ENCODE data around the gene S100A7. TPM values are rescaled to one million over a fixed set of nuclear protein-coding genes. Genes with fewer than 3 reads are reported as not detected.

The S100A7 gene
- total and polyA plus RNA-seq, 2 of the 4 experiments (the other 2 are of a cell fraction), result not detected

DNA sequence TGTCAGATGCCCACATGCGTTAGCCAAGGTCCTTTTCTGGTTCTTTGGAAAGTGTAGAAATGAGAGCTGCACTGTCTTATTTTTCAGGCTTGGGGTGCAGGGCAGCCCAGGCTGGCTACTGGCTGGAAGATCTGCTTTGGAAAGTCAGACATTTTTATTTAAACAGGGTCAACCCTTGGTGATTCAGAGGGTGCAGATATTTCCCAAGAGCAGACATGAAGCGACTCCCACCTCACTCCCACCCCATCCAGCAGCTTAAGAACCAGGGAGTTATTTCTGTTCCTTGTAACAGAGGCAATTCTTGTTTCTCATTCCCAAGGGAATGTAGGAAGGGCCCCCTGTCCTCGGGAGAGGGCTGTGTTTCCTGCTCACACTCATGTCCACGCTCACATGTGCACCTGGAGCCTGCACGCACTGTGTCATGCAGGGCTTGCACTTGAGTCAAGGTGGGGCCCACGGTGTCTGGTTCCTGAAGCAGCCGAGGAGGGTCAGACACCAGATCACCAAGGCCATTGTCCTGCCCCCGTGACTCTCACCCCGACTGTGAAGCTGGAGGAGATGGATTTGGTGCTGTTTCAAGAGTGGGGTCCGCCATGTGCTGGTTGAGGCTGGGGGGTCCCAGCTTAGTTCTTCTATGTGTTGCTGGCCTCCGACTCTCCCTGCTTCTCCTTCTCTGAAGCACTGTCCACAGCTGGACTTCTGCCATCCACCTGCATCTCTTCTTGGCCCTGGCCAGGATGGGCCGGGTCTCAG lies 43.1 kb downstream of the S100A7 start:
- Histone ChIP-seq H3K18ac (ENCODE audit: low read depth, low read length) (no peak overlapping the region), H4K20me1 (ENCODE audit: insufficient read depth, low read length) (no peaks in the 10 kb centered on the region), H2AK5ac (ENCODE audit: low read depth, low read length) (no peak overlapping the region), H3K23ac (ENCODE audit: low read depth, low read length) (no peak overlapping the region), H3K4me1 (ENCODE audit: control insufficient read depth, insufficient read depth, low read length) (no peaks in the 10 kb centered on the region), H2AK9ac (replicated peaks; ENCODE audit: low read depth, low read length, poor library complexity) (no peak overlapping the region), H3K27me3 (ENCODE audit: control insufficient read depth, insufficient read depth, low read length) (no peaks in the 10 kb centered on the region), H2BK5ac (ENCODE audit: low read depth, low read length, poor library complexity, severe bottlenecking) (no peak overlapping the region), H3K4me3 (ENCODE audit: insufficient read depth, low read depth, low read length) (no peak overlapping the region), H3K9ac (ENCODE audit: low read depth, low read length) (no peak overlapping the region), H2BK15ac (ENCODE audit: low read depth, low read length) (no peak overlapping the region), H4K91ac (ENCODE audit: insufficient read depth, low read depth, low read length) (no peak overlapping the region), H2BK120ac (ENCODE audit: low read depth, low read length) (no peak overlapping the region), H4K5ac (ENCODE audit: low read depth, low read length) (no peak overlapping the region), H3K4ac (ENCODE audit: low read depth, low read length) (no peak overlapping the region), H3K9me1 (ENCODE audit: insufficient read depth, low read length) (no peaks in the 10 kb centered on the region), H3K14ac (replicated peaks; ENCODE audit: low read depth, low read length) (no peak overlapping the region), H2BK20ac (ENCODE audit: low read depth, low read length) (no peak overlapping the region), H3K56ac (ENCODE audit: extremely low read depth, insufficient read depth, low read length) (no peak overlapping the region), H3K4me2 (ENCODE audit: low read depth, low read length) (no peak overlapping the region), H3K9me3 (ENCODE audit: control insufficient read depth, insufficient read depth, low read length) (no peaks in the 10 kb centered on the region), H2AFZ (replicated peaks; ENCODE audit: low read length, poor library complexity) (no peak overlapping the region), H3K79me1 (ENCODE audit: low read depth in 1 of 2, low read length in 2 of 2) (no peaks in the 10 kb centered on the region), H4K8ac (ENCODE audit: low read depth in 2 of 2, low read length in 2 of 2) (no peak overlapping the region), H3K36me3 (ENCODE audit: control insufficient read depth, insufficient read depth, low read length) (no peaks in the 10 kb centered on the region), H3K27ac (ENCODE audit: insufficient read depth, low read length) (no peak overlapping the region)
- in situ Hi-C loops (cut with MboI; ENCODE audit: low sequenced_read_pairs) (no loop called here), dilution Hi-C loops (cut with HindIII; ENCODE audit: low sequenced_read_pairs, unreplicated experiment) (no loop called here), intact Hi-C loops (cut with micrococcal nuclease) (no loop called here)
- no TSS peak for BruUV-seq (replicated peaks)
- no peak for DNase-seq
- WGBS, 2 experiments (ENCODE audit: extremely low coverage in 2 of 2, insufficient read length in 1 of 2), result 20% methylated on average over 1 of the region's 12 CpGs; no CpG with 5 or more reads in 1 of the 2 experiments
- ATAC-seq (ENCODE audit: low read depth), result no peak
- POLR2A ChIA-PET (ENCODE audit: unreplicated experiment), result no interaction called here
- TF ChIP-seq ELK1 (IDR thresholded peaks at IDR 0.05; ENCODE audit: borderline replicate concordance, low read depth, low read length) (no peak), BHLHE40 (IDR thresholded peaks at IDR 0.05; ENCODE audit: low read depth, low read length) (no peak), POLR2A (IDR thresholded peaks at IDR 0.05; ENCODE audit: low read depth, low read length) (no peak)
- CTCF ChIA-PET, result no interaction called here

All from IMR-90 (cell line).